HG02885 (cell line): ENCODE measurements around the gene APOA1.
"Not testable (repeated sequence)": the region's sequence is repeated elsewhere in the genome, so short reads cannot be mapped to it uniquely, and the experiment has no call there.

Source experiments
- ATAC-seq: cut with Tn5 transposase; IDR thresholded peaks from one replicate; pipeline ENCODE4 v1.9.1; 2021; ENCODE audit warnings: mild to moderate bottlenecking; ENCODE audit not compliant: unreplicated experiment, poor library complexity

The APOA1 gene

GRCh38 chr11:116822575-116822974, 14.8 kb downstream of the APOA1 start:
- ATAC-seq, result no peak

GRCh38 chr11:116821050-116821918, 16.1 kb downstream of the APOA1 start:
- ATAC-seq, result no peak

- ATAC-seq, result no peak
Observed at GRCh38 chr11:116819049-116819448, 18.4 kb downstream of the APOA1 start.

- ATAC-seq, result no peak
Observed at GRCh38 chr11:116814502-116814901, 22.9 kb downstream of the APOA1 start.

- ATAC-seq, result no peak
Observed at GRCh38 chr11:116813781-116814471, 23.5 kb downstream of the APOA1 start.

GRCh38 chr11:116813170-116813569, 24.3 kb downstream of the APOA1 start:
- no peak for ATAC-seq

GRCh38 chr11:116812109-116812508, 25.3 kb downstream of the APOA1 start:
- ATAC-seq, result no peak

- no peak for ATAC-seq
Observed at GRCh38 chr11:116811194-116811593, 26.2 kb downstream of the APOA1 start.

GRCh38 chr11:116808262-116809175, 28.9 kb downstream of the APOA1 start:
- no peak for ATAC-seq

GRCh38 chr11:116807601-116808261, 29.7 kb downstream of the APOA1 start:
- no peak for ATAC-seq

- ATAC-seq, result no peak
Observed at GRCh38 chr11:116804001-116804400, 33.4 kb downstream of the APOA1 start.

- not testable (repeated sequence) for ATAC-seq
Observed at GRCh38 chr11:116801662-116802061, 35.8 kb downstream of the APOA1 start.

- no peak for ATAC-seq
Observed at GRCh38 chr11:116800610-116801009, 36.8 kb downstream of the APOA1 start.

- no peak for ATAC-seq
Observed at GRCh38 chr11:116798368-116798767, 39.1 kb downstream of the APOA1 start.

GRCh38 chr11:116797816-116798215, 39.6 kb downstream of the APOA1 start:
- ATAC-seq, result no peak

- no peak for ATAC-seq
Observed at GRCh38 chr11:116796548-116796947, 40.9 kb downstream of the APOA1 start.

- ATAC-seq, result no peak
Observed at GRCh38 chr11:116794851-116795250, 42.6 kb downstream of the APOA1 start.

GRCh38 chr11:116793772-116794097, 43.7 kb downstream of the APOA1 start:
- no peak for ATAC-seq

GRCh38 chr11:116792869-116793771, 44.3 kb downstream of the APOA1 start:
- ATAC-seq, result no peak
